AML-193 (cell line): ENCODE results near the gene SPDYE6.
A peak's percentile ranks its signal among the peaks of the same experiment; 100 is the strongest.
"Not testable (repeated sequence)": the region's sequence is repeated elsewhere in the genome, so short reads cannot be mapped to it uniquely, and the experiment has no call there.

Source experiments
- DNase-seq, 2 experiments: peaks; one replicate each; lab custom pipeline; 2025; lab: John Stamatoyannopoulos, UW

SPDYE6 gene, protein sequence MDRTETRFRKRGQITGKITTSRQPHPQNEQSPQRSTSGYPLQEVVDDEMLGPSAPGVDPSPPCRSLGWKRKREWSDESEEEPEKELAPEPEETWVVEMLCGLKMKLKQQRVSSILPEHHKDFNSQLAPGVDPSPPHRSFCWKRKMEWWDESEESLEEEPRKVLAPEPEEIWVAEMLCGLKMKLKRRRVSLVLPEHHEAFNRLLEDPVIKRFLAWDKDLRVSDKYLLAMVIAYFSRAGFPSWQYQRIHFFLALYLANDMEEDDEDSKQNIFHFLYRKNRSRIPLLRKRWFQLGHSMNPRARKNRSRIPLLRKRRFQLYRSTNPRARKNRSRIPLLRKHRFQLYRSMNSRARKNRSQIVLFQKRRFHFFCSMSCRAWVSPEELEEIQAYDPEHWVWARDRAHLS

DNA sequence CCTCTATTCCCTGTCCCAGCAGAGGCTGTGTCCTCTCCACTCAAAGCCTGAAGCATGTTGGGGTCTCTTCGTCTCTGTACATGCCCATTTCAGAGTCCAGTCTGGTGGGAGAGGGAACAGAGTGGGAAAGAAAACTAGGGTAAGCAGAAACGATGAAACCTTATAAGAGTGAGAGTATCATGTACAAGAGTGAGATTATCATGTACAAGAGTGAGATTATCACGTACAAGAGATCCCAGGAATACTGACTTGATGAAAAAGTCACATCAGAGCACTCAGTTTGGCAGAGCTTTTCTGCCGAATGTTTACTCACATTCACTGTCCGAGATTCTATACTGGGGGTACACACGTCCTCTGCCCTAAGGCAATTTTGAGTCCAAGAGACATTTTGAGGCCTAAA lies at the start of gene SPDYE6:
SPDYE6 (minus strand) TSS at position 101 of the 400 bp plus-strand sequence. CDS start 421 bp downstream, outside the sequence.
- DNase-seq = not testable (repeated sequence)

DNA sequence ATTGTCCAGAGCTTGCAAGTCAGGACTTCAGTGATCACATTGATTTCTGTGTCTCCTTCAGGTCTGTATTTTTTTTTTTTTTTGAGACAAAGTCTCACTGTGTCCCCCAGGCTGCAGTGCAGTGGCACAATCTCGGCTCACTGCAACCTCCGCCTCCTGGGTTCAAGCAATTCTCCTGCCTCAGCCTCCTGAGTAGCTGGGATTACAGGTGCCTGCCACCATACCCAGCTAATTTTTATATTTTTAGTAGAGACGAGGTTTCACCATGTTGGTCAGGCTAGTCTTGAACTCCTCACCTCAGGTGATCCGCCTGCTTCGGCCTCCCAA lies 48.6 kb upstream of the SPDYE6 start:
- not testable (repeated sequence) for DNase-seq

DNA sequence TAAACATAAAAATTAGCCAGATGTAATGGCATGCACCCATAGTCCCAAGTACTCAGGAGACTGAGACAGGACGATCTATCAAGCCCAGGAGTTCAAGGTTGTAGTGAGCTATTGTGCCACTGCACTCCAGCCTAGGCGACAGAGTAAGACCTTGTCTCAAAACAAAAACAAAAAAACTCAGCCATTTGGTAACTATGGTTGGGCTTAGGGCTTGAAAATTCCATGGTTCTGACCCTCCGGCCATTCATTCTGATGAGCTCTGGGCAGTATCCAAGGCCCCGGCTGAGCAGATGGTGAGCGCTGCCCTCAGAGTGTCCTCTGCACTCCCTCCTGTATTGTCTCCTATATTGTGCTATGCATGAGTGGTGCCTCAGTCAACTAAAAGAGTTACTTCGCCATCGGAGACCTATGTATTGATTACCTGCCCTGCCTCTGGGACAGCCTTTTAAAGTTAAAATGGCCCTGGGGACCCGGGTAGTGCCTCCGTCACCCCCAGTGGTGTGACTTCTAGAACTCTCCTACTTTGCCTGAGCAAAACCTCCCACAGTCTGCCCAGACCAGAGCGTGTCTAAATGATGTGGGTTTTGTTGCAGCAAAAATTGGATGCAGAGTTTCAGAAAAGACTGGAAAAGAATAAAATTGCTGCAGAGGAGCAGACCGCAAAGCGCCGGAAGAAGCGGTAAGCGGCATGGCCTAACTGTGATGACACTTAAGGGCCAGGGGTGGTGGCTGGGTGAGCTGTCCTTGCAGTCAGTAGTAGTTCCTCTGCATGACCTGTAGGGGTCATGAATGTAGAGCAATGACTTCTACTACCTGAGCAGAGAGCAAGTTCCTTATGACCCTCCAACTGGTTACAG lies 48.0 kb upstream of the SPDYE6 start:
- peak; percentile 88 to 89 for DNase-seq

DNA sequence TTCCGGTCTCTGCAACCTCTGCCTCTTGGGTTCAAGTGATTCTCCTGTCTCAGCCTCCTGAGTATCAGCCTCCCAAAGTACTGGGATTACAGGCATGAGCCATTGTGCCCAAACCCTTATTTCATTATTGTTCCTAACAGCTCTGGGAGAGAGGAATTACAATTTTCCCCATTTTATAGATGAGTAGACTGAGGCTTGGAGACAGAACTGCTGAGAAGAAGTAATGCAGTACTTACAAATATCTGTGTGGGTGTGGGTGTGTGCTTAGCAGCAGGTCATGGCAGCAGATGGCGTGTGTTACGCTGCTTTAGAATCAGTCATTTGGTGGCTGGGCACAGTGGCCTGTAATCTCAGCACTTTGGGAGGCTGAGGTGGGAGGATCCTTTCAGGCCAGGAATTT lies 47.3 kb upstream of the SPDYE6 start:
- DNase-seq = no peak

DNA sequence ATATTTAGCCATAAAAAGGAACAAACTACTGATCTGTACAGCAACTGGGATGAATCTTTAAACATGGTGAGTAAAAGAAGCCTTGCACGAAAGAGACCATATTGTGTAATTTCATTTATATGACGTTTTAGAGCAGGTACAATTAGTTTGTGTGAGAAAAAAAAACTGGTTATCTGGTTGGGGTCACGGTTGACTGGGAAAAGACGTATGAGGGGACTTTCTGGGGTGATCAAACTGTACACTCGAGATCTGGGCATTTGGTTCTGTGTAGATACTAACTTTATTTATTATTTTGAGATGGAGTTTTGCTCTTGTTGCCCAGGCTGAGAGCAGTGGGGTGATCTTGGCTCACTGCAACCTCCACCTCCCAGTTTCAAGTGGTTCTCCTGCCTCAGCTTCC lies 44.1 kb upstream of the SPDYE6 start:
- DNase-seq = no peak

DNA sequence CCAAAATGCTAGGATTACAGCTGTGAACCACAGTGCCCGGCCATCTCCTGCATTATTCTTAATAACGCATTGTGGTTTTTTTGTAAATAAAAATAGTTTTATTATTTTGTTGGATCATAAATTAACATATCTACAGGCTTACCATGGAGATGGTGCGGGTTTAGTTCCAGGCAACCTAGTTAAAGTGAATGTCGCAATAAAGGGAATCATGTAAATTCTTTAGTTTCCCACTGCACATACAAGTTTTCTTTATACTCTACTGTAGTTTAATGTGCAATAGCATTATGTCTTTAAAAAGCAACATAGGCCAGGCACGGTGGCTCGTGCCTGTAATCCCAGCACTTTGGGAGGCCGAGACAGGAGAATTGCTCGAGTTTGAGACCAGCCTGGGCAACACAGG lies 42.3 kb upstream of the SPDYE6 start:
- no peak for DNase-seq

DNA sequence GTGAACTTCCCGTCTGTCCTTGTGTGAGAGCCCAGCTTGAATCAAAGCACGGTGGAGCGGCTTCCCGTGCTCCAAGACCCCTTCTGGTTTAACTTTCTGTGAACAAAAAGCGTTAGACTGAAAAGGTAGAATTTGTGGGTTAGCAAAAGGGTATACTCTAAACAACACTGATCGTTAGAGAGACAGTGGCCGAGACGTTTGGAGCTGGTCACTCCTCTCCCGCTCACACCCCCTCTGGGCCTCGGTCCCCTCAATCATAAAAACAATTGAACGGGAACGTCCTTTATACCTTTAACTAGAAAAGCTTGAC lies 40.4 kb upstream of the SPDYE6 start:
- DNase-seq = no peak

DNA sequence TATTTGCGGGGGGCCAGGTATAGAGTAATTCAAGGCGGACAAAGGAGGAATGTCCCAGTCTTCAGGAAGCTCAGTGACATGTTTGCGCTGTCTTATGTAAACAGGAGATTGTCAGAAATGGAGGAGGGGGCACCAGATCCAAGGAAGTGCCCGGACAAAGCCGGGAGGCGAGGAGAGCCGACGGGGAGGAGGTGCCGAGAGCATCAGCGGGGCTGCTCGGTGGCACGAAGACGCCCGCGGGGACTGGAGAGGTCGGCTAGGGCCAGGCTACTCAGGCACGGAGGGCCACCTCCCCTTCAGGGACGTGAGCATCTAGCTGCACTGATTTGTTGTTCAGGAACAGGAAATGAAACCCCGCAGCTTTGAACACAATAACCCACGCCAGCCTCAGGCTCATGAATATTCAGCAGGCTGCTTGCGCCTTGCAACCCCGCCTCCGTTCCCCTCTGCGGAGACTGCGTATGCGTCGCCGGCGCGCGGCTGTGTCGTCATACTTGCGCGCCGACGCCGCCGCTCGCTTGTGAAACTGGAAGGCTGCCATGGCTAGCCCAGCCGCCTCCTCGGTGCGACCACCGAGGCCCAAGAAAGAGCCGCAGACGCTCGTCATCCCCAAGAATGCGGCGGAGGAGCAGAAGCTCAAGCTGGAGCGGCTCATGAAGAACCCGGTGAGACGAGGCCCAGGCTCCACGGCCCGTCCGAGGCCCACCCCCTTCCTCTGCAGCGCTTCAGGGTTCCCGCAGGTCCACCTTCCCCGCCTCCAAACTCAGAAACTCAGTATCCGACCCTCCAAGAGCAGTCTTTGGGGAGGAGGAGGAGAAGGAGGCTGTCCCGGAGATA lies 39.8 kb upstream of the SPDYE6 start, which contains the start of gene PRKRIP1:
PRKRIP1 (plus strand) TSS at position 491 of the 837 bp plus-strand sequence; CDS start at position 540, 49 bp downstream.
- DNase-seq = peak; percentile 58 to 66

DNA sequence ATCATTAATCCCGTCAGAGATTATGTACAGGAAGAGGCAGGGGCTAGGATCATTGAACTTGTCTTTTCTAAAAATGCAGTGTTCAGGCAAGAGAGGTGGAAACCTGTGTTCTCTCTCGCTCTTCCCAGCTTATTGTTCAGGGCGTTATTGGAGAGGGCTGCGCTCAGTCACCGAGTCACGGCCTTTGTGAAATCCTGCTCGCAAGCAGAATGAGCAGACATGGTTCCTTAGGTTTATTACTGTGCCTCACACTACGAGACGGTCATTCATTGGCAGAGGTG lies 39.3 kb upstream of the SPDYE6 start:
- no peak for DNase-seq

DNA sequence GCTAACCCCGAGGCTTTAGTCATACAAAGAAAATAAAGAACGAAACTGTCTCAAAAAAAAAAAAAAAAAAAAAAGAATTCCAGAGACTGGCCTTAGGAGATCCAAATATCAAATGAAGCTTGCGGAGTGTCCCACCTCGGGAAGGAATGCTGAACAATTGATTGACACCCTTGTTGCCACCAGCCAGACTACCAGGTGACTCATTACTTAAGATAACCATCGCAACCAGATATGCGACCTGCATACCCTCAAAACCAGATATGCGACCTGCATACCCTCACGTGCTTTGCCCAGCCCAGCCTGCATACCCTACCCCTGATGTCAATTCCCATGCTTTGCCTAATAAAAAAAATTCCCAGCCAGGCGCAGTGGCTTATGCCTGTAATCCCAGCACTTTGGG lies 37.2 kb upstream of the SPDYE6 start:
- no peak for DNase-seq

DNA sequence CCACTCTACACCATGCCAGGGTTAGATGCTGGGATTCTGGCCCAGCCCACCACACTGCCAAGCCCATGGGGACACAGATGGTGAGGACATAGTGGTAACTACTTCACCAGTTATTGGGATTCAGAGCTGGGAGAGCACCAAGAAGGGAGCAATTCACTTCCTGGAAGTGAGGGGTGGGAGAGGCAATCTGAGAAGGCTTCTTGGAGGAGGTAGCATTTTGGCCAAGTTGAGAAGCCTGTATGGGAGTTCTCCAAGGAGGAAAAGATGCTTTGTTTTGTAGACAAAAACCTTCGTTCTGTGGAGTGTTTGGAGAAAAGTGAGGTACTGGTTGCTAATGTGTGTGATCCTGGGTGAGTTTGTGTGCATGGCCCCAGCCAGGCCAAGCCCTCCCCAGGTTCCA lies 36.1 kb upstream of the SPDYE6 start:
- DNase-seq = no peak

DNA sequence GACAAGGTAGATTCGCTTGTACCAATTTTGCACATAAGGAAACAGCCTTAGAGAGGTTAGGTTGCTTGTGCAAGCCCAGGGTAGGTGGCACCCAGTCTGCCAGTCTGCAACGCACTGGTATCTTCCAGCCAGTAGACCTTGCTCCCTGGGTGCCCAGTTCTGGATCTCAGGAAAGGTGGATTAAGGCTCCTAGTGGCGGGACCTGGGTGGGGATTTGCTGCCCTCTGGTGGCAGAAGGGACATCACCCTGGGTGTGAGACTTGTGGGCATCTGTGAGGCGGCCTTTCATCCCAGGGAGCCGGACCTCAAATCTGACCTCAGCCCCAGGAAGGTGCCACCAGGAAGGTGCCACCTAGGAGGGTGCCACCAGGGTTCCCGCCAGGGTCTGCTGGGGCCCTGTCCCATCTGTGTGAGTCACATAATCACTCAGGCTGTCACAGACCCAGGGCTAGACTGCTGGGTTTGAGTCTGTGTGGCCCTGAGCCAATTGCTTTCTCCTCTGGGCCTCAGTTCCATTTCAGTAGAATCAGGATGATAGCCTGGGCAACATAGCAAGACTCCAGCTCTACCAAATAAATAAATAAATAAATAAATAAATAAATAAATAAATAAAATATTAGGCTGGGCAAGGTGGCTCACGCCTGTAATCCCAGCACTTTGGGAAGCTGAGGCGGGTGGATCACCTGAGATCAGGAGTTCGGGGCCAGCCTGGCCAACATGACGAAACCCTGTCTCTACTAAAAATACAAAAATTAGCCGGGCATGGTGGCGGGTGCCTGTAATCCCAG lies 34.6 kb upstream of the SPDYE6 start:
- DNase-seq = peak; percentile 46 to 54

DNA sequence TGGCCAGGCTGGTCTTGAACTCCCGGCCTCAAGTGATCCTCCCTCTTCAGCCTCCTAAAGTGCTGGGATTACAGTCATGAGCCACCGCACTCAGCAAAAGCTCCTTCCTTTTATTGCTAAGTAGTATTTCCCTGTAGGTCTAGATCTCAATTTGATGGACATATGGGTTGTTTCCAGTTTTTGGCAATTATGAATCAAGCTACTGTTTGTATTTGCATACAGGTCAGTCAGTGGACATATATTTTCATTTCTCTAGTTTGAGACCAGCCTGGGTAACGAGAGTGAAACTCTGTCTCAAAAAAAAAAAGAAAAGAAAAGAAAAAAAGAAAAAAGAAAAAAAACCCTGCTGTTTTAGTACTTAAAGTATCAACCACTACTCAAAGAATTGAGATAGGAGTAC lies 33.6 kb upstream of the SPDYE6 start:
- DNase-seq = no peak

DNA sequence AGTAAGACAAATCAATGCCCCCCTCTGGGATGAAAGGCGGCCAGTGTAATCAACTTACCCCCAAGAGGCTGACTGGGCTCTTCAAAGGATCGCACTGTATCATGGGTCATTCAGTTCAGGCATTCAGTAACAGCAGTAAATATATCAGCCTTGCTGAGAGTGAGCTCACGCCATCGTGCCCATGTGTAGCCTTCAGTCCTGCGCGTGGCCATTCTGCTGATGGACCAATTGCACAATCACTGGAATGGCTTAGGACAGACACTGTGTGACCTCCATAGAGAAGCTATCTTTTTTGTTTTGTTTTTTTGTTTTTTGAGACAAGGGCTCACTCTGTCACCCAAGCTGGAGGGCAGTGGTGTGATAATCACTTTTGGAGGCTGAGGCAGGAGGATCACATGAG lies 30.8 kb upstream of the SPDYE6 start:
- DNase-seq = no peak

DNA sequence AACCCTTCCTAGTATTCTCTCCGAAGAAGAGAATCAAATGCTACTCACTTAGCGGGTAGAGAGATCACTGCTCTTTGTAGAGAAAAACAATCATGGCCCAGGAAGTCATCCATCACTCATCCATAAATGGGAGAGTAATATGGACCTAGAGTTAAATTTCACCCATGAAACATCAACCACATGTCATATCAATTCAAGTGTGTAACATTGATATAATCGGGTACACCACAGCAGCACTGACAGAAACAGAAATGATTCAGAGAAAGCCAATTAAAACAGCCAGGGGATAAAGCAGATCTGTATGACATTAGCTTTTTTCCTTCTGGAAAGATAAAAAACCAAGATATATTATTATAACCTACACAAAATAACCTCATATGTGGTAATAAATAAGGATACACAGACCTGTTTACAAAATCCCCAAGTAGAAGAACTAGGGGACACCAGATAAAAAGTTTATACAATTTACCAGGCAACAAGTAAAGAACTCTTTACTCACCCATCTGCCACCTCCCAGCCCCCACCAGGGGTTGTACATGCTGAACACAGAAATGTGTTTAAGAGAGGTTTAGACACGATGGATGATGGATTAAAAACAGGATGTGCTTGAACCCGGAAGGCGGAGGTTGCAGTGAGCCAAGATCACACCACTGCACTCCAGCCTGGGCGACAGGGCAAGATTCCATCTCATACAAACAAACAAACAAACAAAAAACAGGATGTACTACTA lies 25.6 kb upstream of the SPDYE6 start:
- not testable (repeated sequence) for DNase-seq

DNA sequence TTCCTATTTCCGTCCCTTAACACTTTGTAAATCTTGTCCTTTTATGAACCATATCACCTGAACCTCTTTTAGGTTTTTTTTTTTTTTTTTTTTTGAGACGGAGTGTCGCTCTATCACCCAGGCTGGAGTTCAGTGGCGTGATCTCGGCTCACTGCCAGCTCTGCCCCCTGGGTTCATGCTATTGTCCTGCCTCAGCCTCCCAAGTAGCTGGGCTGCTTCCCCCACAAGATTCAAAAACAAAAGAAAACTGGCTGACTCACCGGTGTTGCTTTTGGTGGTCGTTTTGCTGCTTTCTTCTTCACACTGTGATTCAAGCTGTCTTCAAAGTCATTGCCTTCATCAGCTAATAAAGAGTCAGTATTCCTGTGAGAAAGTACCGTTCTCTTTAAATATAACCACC lies 24.6 kb upstream of the SPDYE6 start:
- DNase-seq = not testable (repeated sequence)

DNA sequence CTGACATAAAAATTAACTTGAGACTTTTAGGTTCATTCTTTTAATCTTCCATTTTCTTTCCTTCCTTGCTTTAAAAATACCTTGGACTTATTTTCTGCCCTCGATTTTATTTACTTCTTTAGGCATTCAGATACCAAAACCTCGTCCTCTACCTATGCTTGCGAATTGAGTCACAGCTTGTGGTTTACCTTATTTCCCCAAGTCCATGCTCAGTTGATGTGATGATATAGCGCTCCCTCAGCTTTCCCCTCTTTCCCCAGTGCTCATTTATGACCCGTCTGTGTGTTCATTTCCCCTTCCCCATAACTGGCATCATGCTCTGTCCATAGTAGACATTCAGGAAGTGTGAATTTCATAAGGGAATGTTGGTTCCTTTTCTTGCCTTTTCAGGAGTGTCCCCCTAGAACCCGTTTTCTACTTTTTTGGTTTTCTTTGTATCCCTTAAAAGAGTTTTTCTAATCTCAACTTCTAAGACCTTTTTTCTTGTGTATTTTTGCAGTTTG lies 20.8 kb upstream of the SPDYE6 start:
- DNase-seq = no peak

DNA sequence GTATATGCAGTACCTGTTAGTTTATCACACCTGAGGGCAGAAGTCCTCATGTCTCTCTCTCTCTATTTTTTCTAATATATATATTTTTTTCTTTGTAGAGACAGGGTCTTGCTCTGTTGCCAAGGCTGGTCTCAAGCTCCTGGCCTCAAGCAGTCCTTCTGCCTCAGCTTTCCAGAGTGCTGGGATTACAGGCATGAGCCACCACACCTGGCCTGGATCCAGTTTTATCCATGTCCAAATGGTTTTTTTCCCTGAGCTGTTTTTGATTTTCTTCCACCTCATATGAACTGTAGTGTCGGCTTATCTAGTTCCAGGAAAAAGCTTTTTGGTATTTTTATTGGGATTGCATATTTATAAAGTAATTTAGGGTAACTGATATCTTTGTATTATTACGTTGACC lies 16.6 kb upstream of the SPDYE6 start:
- not testable (repeated sequence) for DNase-seq

DNA sequence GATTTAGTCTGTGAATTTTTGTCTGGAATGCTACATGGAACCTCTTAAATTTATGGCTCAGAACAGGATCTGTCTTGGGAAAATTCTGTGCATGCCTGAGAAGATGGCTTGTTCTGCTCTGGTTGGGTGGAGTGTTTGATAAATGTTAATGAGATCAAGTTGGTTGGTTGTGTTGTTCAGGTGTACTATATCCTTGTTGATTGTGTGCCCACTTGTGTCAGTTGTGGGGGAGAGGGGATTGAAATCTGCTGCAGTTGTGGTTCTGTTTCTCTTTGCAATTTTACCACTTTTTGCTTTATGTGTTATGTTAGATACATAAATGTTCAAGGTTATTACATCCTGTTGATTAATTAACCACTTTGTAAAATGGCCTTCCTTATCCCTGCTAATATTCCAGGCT lies 13.8 kb upstream of the SPDYE6 start:
- not testable (repeated sequence) for DNase-seq

DNA sequence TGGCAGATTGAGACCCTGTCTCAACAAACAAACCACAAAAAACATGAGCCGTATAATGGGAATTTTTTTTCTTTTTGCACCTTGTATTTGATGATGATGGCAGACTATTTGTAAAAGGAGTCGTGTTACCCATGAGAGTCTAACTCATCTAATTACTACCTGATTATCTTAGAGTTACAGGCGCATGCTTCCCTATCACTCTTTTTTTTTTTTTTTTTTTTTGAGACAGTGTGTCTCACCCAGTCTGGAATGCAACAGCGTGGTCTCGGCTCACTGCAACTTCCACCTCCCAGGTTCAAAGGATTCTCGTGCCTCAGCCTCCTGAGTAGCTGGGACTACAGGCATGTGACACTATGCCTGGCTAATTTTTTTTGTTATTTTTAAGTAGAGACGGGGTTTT lies 9.1 kb upstream of the SPDYE6 start:
- DNase-seq = not testable (repeated sequence)

DNA sequence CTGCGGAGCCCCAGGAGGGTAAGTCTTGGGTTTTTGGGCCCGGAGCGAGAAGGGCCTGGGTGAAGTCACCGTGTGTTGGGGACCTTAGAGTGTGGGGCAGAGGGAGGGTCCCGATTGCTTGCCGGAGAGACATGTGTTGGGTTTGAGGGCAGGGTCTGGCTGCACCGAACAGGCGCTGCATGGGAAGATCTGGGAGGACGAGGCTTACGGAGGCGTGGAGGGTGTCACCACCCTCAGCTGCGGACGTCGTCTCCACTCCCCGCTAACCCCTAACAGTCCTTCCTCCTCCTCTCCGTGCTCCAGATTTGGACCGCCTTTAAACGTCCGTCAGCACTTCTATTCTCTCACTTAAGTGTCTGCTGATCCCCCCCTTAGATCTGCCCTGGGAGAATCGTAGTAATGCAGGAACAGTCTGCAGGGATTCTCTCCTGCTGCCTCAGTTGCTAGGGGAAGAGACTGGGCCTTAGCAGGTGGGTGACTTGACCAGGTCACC lies 8.2 kb upstream of the SPDYE6 start:
- not testable (repeated sequence) for DNase-seq
